Measurements from ENCODE around the gene CEP19. TPM values are rescaled to one million over a fixed set of nuclear protein-coding genes. Genes with fewer than 3 reads are reported as not detected.

Gene CEP19
- total and polyA plus RNA-seq, 2 of the 8 experiments (the other 6 are each of a cell fraction or from before 2014, with no cell fraction given): 0.95 to 1.6 TPM

- TF ChIP-seq, protein P1, sequence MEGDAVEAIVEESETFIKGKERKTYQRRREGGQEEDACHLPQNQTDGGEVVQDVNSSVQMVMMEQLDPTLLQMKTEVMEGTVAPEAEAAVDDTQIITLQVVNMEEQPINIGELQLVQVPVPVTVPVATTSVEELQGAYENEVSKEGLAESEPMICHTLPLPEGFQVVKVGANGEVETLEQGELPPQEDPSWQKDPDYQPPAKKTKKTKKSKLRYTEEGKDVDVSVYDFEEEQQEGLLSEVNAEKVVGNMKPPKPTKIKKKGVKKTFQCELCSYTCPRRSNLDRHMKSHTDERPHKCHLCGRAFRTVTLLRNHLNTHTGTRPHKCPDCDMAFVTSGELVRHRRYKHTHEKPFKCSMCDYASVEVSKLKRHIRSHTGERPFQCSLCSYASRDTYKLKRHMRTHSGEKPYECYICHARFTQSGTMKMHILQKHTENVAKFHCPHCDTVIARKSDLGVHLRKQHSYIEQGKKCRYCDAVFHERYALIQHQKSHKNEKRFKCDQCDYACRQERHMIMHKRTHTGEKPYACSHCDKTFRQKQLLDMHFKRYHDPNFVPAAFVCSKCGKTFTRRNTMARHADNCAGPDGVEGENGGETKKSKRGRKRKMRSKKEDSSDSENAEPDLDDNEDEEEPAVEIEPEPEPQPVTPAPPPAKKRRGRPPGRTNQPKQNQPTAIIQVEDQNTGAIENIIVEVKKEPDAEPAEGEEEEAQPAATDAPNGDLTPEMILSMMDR (IDR thresholded peaks at IDR 0.05; ENCODE audit: control extremely low read depth in 1 of 3, insufficient read depth in 1 of 3, low read depth in 1 of 3, low read length in 3 of 3): no peak
- TF ChIP-seq CBX5 (IDR thresholded peaks at IDR 0.05; ENCODE audit: low read depth, low read length) (no peak), NANOG (IDR thresholded peaks at IDR 0.05; ENCODE audit: insufficient read depth, low read depth, low read length, poor library complexity, severe bottlenecking) (peak; percentile 87), EP300 (IDR thresholded peaks at IDR 0.05; ENCODE audit: borderline replicate concordance in 1 of 2, low read depth in 2 of 2, low read length in 2 of 2) (no peak; a peak in 1 of 3 replicates), CTBP2 (IDR thresholded peaks at IDR 0.05; ENCODE audit: borderline replicate concordance, insufficient read depth, insufficient read length, low read length) (no peak), TBP (IDR thresholded peaks at IDR 0.05; ENCODE audit: low read depth, low read length) (peak; percentile 10; the same call in 1 of the 2 replicates), TAF1 (IDR thresholded peaks at IDR 0.05; ENCODE audit: low read depth, low read length) (peak; percentile 28; the same call in 1 of the 2 replicates), RBBP5 (IDR thresholded peaks at IDR 0.05; ENCODE audit: borderline replicate concordance, low read depth, low read length) (0 out of 2 replicates have a peak, but pooled peaks have one; percentile 34), RFX5 (IDR thresholded peaks at IDR 0.05; ENCODE audit: borderline replicate concordance, low read depth, low read length) (no peak), HDAC6 (IDR thresholded peaks at IDR 0.05; ENCODE audit: low read depth, low read length) (no peak), BACH1 (IDR thresholded peaks at IDR 0.05; ENCODE audit: low read length) (peak; percentile 34; the same call in 1 of the 2 replicates), SIX5 (IDR thresholded peaks at IDR 0.05; ENCODE audit: low read depth, low read length) (no peak), BRCA1 (IDR thresholded peaks at IDR 0.05; ENCODE audit: low read depth, low read length) (no peak), SIRT6 (IDR thresholded peaks at IDR 0.05; ENCODE audit: low read length) (no peak), KDM5A (IDR thresholded peaks at IDR 0.05; ENCODE audit: low read length) (no peak), POLR2A (IDR thresholded peaks at IDR 0.05; ENCODE audit: control extremely low read depth in 1 of 2, low read depth in 2 of 2, low read length in 2 of 2) (0 out of 3 replicates have a peak, but pooled peaks of 1 of the 2 experiments have one; percentile 54), JUN (IDR thresholded peaks at IDR 0.05; ENCODE audit: low read depth, low read length) (no peak), RNF2 (IDR thresholded peaks at IDR 0.05; ENCODE audit: borderline replicate concordance, low read depth, low read length, missing control alignments, poor library complexity, severe bottlenecking) (no peak), EGR1 (IDR thresholded peaks at IDR 0.05; ENCODE audit: borderline replicate concordance, low read depth, low read length) (no peak), SRF (IDR thresholded peaks at IDR 0.05; ENCODE audit: low read depth, low read length) (no peak), KDM4A (IDR thresholded peaks at IDR 0.05; ENCODE audit: low read depth, low read length, severe bottlenecking) (no peak)
These were observed 45.8 kb downstream of the CEP19 start (continued) for GRCh38 chr3:196666001-196666867.
